Osteocyte (in vitro differentiated cells): Measurements from ENCODE around the gene SORBS1. TPM values are rescaled to one million over a fixed set of nuclear protein-coding genes. Genes with fewer than 3 reads are reported as not detected.
A peak's percentile ranks its signal among the peaks of the same experiment; 100 is the strongest.

Source experiments
- DNase-seq: peaks from one replicate; pipeline ENCODE4 v3.0.0; 2021; ENCODE audit warnings: mixed read lengths; ENCODE audit not compliant: unreplicated experiment; ENCODE audit errors: extremely low spot score
- H3K27ac Mint-ChIP-seq: one replicate; pipeline ENCODE4 v1.8.0; 2021; ENCODE audit warnings: mild to moderate bottlenecking, mixed read lengths; ENCODE audit not compliant: unreplicated experiment
- H3K27me3 Mint-ChIP-seq: one replicate; pipeline ENCODE4 v1.8.0; 2021; ENCODE audit warnings: mixed read lengths; ENCODE audit not compliant: unreplicated experiment
- H3K36me3 Mint-ChIP-seq: one replicate; pipeline ENCODE4 v1.8.0; 2021; ENCODE audit warnings: mixed read lengths; ENCODE audit not compliant: unreplicated experiment
- H3K4me1 Mint-ChIP-seq: one replicate; pipeline ENCODE4 v1.8.0; 2021; ENCODE audit warnings: mixed read lengths; ENCODE audit not compliant: unreplicated experiment
- H3K4me3 Mint-ChIP-seq: one replicate; pipeline ENCODE4 v1.8.0; 2021; ENCODE audit warnings: mild to moderate bottlenecking, moderate library complexity, mixed read lengths; ENCODE audit not compliant: unreplicated experiment
- H3K9me3 Mint-ChIP-seq: one replicate; pipeline ENCODE4 v1.8.0; 2021; ENCODE audit warnings: mixed read lengths; ENCODE audit not compliant: unreplicated experiment
- total RNA-seq: library from RNA; stranded (reverse); gene quantifications from 2 replicates; pipeline ENCODE4 v1.2.1, GENCODE V29; 2021
- TF ChIP-seq, protein P1 (sequence below): fragments of 200-600 bp; sonication (generic); IDR thresholded peaks from 2 replicates; pipeline ENCODE4 v1.5.0; 2021; ENCODE audit warnings: antibody characterized with exemption, mild to moderate bottlenecking, moderate library complexity

Gene SORBS1
- total RNA-seq, 1 donor from 2014 or later, result 1.7 TPM

DNA sequence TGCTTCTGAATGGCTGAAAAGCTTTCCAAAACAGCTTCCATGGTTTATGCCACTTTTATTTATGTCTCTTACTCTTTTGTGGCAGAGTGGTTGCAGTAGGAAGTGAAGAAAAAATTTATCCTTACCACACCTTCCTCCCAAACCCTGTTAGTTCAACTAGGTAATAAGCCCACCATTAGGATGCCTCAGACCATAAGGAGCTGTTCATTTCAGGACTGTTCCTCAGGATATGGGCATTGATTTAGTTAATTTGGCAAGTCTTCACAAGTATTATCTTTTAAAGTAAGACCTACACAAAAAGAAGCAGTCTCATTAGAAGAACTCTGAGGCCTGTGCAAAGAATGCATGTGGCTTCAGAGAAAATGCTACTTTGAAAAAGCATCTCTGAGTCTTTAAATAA is 187.5 kb downstream of the SORBS1 start:
- TF ChIP-seq, protein P1, sequence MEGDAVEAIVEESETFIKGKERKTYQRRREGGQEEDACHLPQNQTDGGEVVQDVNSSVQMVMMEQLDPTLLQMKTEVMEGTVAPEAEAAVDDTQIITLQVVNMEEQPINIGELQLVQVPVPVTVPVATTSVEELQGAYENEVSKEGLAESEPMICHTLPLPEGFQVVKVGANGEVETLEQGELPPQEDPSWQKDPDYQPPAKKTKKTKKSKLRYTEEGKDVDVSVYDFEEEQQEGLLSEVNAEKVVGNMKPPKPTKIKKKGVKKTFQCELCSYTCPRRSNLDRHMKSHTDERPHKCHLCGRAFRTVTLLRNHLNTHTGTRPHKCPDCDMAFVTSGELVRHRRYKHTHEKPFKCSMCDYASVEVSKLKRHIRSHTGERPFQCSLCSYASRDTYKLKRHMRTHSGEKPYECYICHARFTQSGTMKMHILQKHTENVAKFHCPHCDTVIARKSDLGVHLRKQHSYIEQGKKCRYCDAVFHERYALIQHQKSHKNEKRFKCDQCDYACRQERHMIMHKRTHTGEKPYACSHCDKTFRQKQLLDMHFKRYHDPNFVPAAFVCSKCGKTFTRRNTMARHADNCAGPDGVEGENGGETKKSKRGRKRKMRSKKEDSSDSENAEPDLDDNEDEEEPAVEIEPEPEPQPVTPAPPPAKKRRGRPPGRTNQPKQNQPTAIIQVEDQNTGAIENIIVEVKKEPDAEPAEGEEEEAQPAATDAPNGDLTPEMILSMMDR, result no peak
- Mint-ChIP-seq H3K27ac (no peak overlapping the region), H3K36me3 (no peaks in the 10 kb centered on the region), H3K4me1 (peaks cover 8% of the 10 kb centered on the region), H3K9me3 (no peaks in the 10 kb centered on the region), H3K27me3 (peaks cover 81% of the 10 kb centered on the region), H3K4me3 (no peak overlapping the region)
- DNase-seq, result no peak

DNA sequence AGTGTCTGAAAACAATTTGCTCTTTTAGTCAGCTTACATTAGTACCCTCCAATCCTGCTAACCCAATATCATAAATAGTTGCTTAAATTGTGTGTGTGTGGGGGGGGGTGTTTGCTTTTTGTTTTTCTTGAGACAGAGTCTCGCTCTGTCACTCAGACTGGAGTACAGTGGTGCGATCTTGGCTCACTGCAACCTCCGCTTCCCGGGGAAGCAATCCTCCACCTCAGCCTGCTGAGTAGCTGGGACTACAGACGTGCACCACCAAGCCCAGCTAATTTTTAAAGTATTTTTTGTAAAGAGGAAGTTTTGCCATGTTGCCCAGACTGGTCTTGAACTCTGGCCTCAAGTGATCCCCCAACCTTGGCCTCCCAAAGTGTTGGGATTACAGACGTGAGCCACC is 196.8 kb downstream of the SORBS1 start:
- DNase-seq, result no peak
- no peak overlapping the region for H3K4me3 Mint-ChIP-seq
- no peaks in the 10 kb centered on the region for H3K36me3 Mint-ChIP-seq
- H3K27me3 Mint-ChIP-seq, result peaks cover 37% of the 10 kb centered on the region
- TF ChIP-seq, protein P1, result no peak
- no peaks in the 10 kb centered on the region for H3K4me1 Mint-ChIP-seq
- no peak overlapping the region for H3K27ac Mint-ChIP-seq
- H3K9me3 Mint-ChIP-seq, result no peaks in the 10 kb centered on the region

DNA sequence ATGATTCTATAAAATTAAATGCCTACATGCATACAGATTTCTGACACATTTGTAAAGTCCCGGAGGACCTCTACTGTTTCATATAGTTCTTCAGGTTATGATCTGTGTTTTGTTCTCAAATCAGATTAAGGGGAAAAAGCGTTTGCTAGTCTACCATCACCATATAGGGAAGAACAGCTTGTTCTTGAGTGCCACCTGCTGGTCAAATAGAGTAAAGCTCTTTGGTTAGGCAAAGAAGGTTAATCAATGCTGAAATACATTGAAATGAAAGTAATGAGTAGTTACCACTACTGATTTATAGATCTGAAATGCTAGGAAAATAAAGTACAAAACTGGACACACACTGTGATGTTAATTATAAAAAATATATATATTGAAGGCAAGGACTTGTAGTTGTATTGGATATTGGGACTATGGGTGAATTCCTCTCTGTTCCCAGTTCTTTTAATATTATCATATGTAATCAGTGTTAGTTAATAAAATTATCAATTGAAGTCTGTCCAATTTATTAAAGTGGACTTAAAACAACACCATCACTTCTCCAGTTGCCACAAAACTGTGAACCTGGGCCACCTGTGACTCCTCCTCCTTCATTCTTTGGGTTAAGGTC is 197.8 kb downstream of the SORBS1 start:
- Mint-ChIP-seq H3K36me3 (no peaks in the 10 kb centered on the region), H3K4me3 (no peak overlapping the region), H3K4me1 (no peaks in the 10 kb centered on the region), H3K9me3 (no peaks in the 10 kb centered on the region), H3K27ac (no peak overlapping the region), H3K27me3 (peaks cover 28% of the 10 kb centered on the region)
- DNase-seq, result no peak
- TF ChIP-seq, protein P1, result peak; percentile 90

DNA sequence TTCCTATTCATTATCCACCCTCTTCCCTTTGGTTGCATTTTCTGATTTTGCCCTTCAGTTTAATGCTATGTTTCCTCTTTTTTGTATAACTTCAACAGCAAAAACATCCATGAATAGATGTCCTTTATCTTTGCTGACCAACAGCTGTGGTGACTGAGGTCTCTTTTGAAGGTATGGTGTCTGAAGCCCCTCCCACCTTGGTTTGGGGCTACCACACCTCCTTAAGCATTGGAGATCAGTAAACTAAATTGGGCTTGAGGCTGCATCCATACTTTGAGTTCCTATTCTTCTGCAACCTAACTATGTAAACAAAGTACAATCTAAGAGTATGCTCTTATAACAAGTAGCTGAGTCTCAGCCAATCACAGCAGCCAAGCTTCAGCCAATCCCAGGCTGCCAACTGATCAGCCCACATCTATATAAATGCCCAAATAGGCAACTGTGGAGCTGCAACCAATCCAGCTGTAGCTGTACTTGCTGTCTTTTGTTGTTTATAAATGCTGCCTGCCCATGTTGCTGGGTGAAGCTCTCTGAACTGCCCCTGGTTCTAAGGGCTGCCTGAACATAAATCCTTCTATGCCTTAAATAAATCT is 201.0 kb downstream of the SORBS1 start:
- Mint-ChIP-seq H3K9me3 (no peaks in the 10 kb centered on the region), H3K36me3 (no peaks in the 10 kb centered on the region), H3K27ac (no peak overlapping the region), H3K4me3 (no peak overlapping the region), H3K27me3 (peaks cover 5% of the 10 kb centered on the region), H3K4me1 (no peaks in the 10 kb centered on the region)
- TF ChIP-seq, protein P1, result no peak
- DNase-seq, result no peak

DNA sequence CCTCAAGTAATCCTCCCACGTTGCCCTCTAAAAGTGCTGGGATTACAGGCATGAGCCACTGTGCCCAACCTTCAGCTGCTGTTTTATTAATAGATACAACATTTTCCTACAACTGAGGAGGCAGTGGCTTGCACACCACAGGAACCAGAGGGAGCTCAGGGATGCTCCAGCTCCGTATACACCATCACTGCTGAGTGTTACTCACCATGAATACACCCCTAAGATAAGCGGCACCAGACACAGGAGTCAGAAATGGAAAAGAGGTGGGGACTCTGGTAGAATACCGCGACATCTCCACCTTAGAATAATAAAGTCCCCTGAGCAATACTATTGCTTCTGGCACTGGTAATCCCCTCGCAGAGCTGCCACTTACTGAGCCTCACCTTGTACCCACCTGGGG is 201.7 kb downstream of the SORBS1 start:
- DNase-seq, result no peak
- Mint-ChIP-seq H3K27me3 (peaks cover 5% of the 10 kb centered on the region), H3K27ac (no peak overlapping the region), H3K4me3 (no peak overlapping the region), H3K9me3 (no peaks in the 10 kb centered on the region), H3K36me3 (no peaks in the 10 kb centered on the region), H3K4me1 (no peaks in the 10 kb centered on the region)
- TF ChIP-seq, protein P1, result no peak
